G401 (cell line): ENCODE results near the gene LXN. TPM values are rescaled to one million over a fixed set of nuclear protein-coding genes. Genes with fewer than 3 reads are reported as not detected.
"Not testable (repeated sequence)": the region's sequence is repeated elsewhere in the genome, so short reads cannot be mapped to it uniquely, and the experiment has no call there.

ENCODE experiments used
- DNase-seq: peaks from one replicate; pipeline ENCODE4 v3.0.0-alpha.2; 2015; ENCODE audit warnings: low spot score
- in situ Hi-C: cut with HindIII; loops from 2 replicates; pipeline ENCODE4 v1.10.0; 2016; ENCODE audit warnings: low sequenced_read_pairs, mixed read lengths
- total RNA-seq: library from RNA; depleted of rRNA; stranded (reverse); fragments of >200 nt; shearing (Covaris generic); gene quantifications from 2 replicates; pipeline ENCODE4 v1.2.3, GENCODE V29; 2014; rRNA removed

Gene LXN
- total RNA-seq: not detected in 2 replicates

GRCh38 chr3:158672215-158673176, at the start of gene LXN:
TSS of gene LXN (minus strand) at chr3:158672648. CDS start at chr3:158672478, 170 bp downstream.
- peak; percentile 93 for DNase-seq
- in situ Hi-C loops: no loop called here

DNA sequence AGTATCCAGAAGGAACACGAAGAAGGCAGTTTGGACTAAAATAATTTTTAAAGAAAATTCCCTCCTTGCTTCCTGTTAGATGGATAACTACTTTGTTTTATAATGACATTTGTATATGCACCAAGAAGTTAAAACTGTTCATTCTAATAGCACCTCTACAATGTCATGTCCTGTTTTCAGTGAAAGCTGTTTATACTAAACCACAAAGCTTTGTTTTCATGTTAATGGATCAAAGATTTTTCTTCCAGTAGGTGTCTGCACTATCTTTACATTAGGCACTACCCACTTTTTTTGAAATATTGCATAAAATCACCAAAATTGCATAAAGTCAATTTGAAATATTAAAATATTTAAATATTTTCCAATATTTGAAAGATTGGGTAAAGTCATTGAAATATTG, 49.7 kb upstream of the LXN start:
- in situ Hi-C loops: no loop called here
- DNase-seq: no peak

DNA sequence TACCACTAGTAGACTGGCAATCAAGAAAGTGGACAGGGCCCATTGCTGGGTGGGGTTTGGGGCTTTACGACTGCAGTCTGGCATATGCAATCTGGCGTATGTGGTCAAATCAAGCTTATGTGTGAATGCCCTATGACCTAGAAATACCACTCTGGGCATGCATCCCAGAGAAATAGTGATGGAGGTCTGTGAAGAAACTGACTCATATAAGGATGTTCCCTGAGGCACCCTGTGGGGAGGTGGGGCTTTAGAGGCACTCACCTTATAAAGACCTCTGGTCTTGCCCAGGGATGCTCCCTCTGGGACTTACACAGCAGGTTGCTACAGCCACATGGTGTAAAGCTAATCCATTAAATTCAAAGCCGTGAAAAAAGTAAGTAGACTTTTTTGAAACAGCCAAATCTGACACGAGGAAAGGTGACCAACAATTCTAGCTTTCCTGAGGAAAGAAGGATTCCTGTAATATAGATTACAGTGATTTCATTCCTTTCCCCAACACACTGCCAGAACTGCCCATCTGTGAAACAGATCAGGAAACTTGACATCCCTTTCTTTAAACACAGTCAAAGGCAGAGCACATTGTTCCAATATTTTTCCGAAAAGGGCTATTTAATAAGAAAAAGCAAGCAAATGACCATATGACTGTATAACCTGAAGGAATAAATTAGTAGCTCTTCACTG, 46.2 kb upstream of the LXN start:
- in situ Hi-C loops: loop anchor here (10.0 kb wide), 1 partner anchor 86 kb away; the partner anchor contains the start of gene MFSD1
- DNase-seq: peak; percentile 53

DNA sequence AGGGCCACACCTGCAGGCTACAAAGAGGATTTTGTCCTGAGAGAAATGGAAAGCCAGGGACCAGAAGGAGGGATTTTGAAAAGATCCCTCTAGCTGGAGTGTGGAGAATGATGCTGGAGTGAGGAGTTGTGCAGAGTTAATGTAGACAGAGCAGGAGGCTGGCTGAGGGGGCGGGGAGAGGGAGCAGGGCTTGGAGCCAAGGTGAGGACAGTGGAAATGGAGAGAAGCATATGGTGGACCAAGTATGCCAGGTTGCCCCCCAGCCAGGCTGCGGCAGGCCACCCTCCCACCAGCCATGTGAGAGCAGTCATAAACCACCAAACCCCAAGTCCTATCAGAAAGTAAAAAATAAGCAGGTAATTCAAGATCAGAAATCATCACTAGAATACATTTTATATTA, 45.1 kb upstream of the LXN start:
- in situ Hi-C loops: loop anchor here (10.0 kb wide), 1 partner anchor 87 kb away; the partner anchor contains the start of gene MFSD1
- DNase-seq: peak; percentile 93

- in situ Hi-C loops: loop anchor here (10.0 kb wide), 1 partner anchor 92 kb away; the partner anchor contains the start of gene MFSD1
- DNase-seq: peak; percentile 36
Observed at GRCh38 chr3:158713094-158713499, 40.6 kb upstream of the LXN start.

DNA sequence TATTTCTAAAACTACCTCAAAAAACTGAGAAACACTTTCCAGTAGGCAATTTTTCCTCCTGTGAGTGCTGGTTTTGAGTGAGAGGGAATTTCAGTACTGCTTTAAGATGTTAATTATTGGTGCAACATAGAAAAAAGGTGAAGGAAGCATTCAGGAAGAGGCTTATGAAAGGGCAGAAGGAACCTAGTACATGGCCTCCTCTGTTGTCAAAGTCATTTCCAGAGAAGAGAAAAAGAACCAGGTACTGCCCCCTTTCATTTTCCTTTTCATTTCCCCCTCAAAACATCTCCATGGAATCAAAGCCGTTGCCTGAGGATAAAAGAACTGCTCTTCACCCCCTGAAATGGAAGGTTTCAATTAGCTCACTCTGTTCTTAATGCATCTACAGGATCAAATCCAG, 40.0 kb upstream of the LXN start:
- no peak for DNase-seq
- in situ Hi-C loops: loop anchor here (10.0 kb wide), 1 partner anchor 92 kb away; the partner anchor contains the start of gene MFSD1

GRCh38 chr3:158711886-158712285, 39.4 kb upstream of the LXN start:
- DNase-seq: no peak
- in situ Hi-C loops: loop anchor here (10.0 kb wide), 1 partner anchor 93 kb away; the partner anchor contains the start of gene MFSD1

DNA sequence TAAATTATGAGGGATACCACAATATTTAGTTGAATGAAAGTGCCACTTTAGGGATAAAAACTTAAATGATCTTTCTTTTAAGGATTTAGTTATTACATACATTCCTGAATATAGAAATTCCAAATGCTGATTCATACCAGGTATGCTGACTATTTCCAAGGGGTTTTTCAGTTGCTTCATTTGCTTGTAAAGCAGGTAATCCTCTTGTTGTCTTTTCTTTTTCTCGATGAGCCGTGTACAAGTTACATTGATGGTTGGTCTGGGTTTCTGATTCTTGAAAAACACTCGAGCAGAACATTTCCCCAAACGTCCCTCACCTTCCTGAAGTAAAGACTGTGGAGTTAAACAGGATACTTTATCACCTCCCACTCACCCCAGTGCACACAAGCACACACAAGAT, 38.2 kb upstream of the LXN start:
- in situ Hi-C loops: loop anchor here (10.0 kb wide), 1 partner anchor 94 kb away; the partner anchor contains the start of gene MFSD1
- DNase-seq: no peak

GRCh38 chr3:158709666-158710083, 37.2 kb upstream of the LXN start:
- DNase-seq: no peak
- in situ Hi-C loops: loop anchor here (10.0 kb wide), 1 partner anchor 95 kb away; the partner anchor contains the start of gene MFSD1

DNA sequence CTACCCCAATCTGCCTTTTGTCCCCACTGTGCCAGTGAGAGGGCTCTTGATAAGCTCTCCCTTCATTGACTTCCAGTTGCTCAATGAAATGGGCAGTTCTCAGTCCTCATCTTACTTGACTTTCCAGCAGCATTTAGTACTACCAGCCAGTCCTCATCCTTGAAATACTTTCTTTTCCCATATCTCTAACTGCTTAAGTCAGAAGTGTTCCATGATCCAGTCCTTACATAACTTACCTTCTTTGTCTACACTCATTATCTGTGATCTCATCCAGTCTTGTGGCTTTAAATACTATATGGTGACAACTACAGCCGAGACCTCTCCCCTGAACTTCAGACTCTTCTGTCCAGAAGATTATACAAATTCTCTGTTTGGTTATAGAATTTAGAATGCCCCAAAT, 31.1 kb upstream of the LXN start:
- DNase-seq: no peak
- in situ Hi-C loops: no loop called here

- no peak for DNase-seq
- in situ Hi-C loops: no loop called here
Observed at GRCh38 chr3:158702815-158703481, 30.5 kb upstream of the LXN start.

DNA sequence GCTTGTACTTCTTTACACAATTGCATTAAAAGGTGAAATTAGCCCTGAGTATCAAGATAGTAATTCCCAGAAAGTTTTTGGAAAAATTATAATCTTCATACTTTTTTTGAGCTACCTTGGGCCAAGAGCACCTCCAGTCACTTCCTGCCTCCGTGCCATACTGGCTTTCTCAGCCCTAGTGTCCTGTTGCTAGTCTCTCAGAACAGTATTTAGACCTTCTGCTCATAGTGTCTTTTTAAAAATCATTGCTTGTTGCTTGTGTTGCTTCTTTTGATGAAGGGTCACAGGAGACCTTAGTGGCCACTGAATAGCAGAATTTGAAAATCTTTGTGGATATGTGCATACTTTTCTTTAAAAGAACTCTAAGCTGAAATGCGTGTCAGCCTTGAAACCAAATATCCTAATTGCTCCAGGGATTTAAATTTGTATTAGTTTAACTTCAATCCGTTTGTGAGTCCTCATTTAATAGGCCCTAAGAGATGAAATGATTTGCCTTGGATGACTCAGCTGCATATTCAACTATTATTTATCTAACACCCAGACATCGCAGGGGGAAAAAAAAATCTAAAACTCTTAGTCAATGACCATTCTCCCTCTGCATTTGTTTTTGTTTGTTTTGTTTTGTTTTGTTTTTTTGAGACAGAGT, 29.1 kb upstream of the LXN start:
- in situ Hi-C loops: no loop called here

DNA sequence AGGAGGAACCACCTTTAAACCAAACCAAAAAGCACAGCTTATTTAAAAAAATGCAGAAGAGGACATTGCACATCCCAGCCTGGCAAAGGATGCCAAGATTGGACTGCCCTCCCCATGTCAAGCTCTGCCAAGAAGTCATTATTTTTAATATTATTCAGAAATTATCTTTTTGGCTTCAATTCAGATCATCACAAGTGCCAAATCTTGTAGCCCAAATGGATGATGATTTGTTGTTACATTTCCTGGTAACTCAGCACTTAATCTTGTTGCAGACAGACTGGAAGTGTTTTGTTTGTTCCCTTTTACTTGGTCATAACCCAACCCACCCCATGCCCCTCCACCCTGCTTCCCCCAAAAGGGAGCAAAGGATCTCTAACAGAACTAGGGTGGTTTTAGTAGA, 28.1 kb upstream of the LXN start:
- in situ Hi-C loops: no loop called here
- peak; percentile 36 for DNase-seq

More for the DNA sequence above, 29.1 kb upstream of the LXN start:
- DNase-seq: no peak

DNA sequence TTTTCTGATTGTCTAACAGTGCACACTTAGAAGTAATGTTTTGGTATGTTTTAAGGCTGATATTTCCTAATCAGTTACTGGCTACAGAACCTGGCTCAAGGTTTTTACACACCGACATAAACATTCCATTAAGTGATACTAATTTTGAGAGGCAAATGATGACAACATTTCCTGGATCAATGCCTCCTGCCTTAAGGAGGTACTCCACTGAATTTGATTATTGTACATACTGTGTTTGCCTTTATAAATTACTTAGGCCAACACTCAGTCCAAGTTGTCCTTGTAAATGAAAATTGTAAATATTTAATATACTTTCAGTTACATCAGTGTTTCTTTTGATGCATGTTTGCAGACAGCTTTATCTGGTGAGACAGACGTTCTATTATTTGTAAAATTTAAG, 24.2 kb upstream of the LXN start:
- no peak for DNase-seq
- in situ Hi-C loops: no loop called here

- in situ Hi-C loops, DNase-seq: not testable (repeated sequence)
Observed at GRCh38 chr3:158693866-158694456, 21.5 kb upstream of the LXN start.

DNA sequence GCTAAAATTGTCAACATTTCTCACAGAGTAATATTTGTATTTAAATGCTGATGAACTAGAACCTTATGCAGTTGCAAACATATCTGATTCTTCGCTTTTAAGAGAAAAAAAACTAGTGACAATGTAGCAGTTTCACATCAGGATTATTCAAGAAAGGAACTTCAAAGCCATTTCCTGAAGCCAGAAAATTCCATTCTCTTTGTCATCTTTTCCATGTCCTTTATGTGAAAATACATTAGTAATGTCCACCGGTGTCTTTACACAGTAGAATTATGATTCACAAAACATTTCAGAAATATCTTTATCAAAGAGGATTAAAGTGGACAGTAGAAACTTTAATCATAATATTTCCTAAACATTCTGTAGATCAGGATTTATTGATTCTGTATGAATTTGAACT, 12.7 kb upstream of the LXN start:
- in situ Hi-C loops: no loop called here
- DNase-seq: no peak

GRCh38 chr3:158683230-158683962, 10.9 kb upstream of the LXN start:
- DNase-seq: no peak

GRCh38 chr3:158680861-158681260, 8.4 kb upstream of the LXN start:
- in situ Hi-C loops: no loop called here
- no peak for DNase-seq

More at GRCh38 chr3:158683230-158683962, 10.9 kb upstream of the LXN start:
- in situ Hi-C loops: no loop called here
